ENCODE data around the gene NRXN2.
"Not testable (repeated sequence)": the region's sequence is repeated elsewhere in the genome, so short reads cannot be mapped to it uniquely, and the experiment has no call there.

Gene NRXN2

DNA sequence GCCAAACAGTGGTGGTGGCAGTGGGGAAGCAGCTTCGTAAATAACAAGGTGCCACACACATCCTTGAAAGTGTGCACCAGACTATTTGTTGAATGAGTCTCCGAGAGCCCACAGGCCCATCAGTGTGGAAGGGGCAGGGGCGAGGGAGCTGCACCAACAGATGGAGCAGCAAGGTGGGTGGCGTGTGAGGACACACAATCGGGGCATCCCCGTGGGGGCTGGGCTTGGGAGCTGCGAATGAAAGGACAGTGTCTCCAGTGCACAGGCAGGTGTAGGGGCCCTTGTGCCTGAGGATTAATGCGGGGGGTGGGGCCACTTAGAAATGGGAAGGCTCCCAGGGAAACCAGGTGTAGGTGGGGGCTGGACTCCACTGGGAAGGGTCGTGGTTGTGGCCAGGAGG is 2.8 kb downstream of the NRXN2 start:
- DNase-seq: no peak

DNA sequence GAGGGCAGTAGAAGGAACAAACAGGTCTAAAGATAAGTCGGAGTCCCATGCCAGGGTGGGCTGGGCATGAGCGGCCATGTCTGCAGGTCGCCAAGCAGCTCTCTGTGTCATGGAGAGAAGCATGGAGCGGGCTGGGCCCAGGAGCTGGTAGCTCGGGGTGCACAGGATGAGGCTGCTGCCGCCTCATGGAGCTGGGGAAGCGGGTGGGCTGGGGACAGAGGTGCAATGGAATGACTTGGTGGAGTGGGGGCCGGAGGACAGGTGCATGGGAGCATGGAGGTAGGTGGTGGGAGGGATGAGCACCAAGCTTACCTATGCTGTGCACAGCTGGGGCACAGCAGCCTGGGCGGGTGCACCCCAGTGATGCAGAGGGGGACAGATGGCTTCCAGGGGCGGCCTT is 3.6 kb downstream of the NRXN2 start:
- DNase-seq: no peak

DNA sequence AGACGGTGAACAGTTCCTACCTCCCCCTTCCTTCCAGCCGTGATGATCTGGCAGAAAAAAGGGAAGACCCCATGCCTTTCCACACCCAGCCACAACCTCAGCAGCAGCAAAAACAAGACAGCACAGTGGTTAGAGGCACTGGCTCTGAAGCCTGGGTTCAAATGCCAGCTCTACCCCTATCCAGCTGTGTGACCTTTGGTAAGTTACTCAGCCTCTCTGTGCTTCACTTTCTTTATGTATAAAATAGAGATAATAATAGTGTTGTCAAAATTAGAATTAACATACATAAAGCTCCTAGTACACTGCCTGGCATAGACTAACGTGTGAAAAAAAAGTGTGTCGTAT is 4.2 kb downstream of the NRXN2 start:
- DNase-seq: no peak

DNA sequence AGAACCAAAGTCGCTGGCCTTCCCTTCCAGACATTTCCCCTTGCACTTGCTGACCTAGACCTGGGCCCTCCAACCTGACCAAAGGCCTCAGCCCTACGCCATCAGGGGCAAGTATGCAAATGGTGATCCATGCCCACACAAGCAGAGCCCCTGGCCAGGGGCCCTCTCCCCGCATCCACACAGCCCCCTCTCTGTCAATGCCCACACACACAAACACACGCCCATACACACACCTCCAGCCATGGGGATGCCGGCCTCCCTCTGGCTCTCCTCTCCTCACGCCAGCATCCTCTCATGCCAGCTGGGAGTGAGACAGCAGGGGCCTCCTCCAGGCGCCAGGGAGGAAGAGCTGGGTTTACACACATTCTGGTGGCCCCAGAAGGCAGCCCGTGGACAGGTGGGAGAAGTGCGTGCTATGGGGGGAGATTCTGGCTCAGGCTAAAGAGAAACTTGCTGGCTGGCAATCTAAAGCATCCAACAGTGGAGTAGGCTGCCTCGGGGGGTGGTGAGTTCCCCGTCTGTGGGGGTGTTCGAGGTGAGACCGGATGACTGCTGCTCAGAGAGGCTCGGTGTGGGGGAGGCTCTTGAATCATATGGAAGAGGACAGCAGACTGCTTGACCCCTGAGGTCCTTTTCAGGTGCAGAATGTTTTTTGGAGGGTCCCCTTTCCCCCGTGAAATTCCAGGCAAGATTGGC is 4.8 kb downstream of the NRXN2 start:
- DNase-seq: no peak

DNA sequence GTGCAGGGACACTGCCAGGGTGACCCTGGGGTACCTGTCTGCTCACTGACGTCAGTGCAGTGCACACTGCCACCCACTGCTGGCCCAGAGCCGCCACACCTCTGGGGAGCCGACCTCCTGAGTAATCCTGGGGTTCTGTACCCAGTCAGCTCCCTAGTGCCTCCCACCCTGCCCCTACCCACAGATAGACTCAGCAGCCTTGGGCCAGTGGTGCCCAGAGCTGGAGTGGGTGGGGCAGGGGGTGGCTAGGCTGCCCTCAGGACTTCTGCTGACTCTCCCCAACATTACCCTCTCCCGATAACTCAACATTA is 5.8 kb downstream of the NRXN2 start:
- DNase-seq: no peak

DNA sequence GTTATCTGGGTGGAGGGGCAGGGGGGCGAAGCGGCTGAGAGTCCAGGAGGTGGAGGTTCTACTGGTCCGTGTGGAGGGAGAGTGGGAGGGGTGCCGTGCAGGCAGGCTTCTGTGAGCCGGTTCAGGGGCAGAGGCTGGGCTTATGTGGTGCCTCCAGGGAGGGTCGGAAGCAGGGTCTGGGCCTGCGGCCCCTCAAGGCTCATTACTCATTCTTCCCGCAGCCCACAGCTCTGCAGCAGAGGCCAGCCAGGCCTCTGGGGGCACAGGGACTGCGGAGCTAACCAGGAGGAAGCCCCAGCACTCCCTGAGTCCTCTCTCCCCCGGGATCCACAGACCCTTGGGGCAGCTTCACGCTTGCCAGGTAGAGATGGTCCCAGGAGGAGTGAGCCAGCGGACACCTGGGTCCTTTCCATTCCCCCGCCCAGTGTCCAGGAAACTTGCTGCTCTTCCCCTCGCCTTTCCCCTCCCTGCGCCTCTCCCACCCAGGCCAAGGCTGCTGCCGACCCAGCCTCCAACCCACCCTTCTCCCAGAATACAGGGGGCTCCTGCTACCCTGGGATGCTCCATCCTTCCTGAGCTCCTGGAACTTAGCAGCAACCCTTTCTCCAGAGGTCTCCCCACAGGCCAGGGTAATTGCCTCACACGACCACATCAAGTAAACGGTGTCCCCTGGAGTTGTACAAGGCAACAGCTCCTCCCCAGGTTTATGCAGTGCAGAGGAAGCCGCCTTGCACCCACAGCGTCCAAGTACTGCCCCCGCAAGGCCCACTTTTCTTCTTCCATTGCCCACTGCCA is 6.3 kb downstream of the NRXN2 start:
- no peak for DNase-seq

DNA sequence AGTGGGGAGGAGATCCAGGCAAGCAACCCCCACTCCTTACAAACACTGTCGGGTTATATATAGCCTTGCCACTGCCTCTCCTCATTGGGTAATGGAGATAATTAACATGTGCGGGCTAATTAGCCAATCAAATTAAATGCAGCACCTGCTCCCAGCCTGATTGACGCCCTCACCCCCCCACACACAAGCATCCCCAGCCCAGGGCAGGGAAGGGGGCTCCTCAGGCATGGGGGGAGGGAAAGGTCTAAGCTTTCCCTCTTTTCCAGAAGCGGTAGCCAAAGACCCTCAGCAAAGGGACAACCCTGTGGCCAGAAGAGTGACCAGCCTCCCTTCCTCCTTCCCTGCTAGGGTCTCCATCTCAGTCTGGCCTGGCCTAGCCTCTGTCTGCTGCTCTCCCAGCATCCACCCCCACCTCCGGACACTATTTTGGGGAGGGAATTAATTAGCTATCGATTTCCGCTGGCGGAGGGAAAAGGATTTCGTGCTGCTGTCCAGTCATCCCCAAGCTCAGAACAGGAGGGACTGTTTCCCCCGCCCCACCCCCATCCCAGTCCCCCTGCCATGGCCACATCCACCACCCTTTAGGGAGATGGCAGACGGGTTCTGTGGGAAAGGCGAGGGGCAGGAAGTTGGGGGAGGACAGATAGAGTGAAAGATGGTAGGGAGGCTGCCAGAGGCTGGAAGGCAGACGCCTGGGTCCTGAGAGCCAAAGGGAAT is 7.1 kb downstream of the NRXN2 start:
- no peak for DNase-seq

DNA sequence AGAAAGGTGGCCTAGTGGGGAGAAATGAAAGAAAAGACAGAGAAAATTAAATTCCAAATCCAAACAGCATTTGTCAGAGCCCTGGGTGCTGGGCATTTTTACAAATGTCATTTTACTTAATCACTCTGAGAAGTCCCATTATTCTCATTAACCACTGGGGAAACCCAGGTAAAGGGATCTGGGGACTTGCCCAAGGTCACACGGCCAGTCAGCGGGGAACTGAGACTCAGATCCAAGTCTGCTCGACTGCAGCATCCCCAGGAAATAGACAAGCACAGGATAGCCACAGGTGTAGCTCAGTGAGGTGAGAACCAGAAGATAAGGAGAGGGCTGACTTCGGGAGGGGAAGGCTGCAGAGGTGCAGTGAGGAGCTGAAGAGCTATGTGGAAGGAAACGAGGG is 7.9 kb downstream of the NRXN2 start:
- no peak for DNase-seq

DNA sequence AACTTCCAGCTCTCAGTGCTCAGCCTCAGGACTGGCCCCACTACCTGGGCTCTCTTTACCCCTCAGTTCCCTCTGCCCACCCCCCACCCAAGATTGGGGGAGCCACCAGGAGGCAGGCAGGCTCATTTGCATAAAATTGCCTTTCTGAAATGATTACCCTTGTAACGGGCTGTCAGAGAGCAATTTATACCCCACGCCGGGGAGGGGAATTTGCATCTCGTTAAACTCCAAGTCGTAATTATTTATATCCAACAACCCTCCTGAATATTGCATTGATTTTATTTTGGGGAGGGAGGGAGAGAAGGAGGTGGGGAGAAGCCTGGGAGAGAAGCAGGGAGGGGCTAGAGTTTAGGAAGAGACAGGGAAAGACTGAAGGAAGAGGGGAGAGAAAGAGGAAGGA is 8.3 kb downstream of the NRXN2 start:
- no peak for DNase-seq

DNA sequence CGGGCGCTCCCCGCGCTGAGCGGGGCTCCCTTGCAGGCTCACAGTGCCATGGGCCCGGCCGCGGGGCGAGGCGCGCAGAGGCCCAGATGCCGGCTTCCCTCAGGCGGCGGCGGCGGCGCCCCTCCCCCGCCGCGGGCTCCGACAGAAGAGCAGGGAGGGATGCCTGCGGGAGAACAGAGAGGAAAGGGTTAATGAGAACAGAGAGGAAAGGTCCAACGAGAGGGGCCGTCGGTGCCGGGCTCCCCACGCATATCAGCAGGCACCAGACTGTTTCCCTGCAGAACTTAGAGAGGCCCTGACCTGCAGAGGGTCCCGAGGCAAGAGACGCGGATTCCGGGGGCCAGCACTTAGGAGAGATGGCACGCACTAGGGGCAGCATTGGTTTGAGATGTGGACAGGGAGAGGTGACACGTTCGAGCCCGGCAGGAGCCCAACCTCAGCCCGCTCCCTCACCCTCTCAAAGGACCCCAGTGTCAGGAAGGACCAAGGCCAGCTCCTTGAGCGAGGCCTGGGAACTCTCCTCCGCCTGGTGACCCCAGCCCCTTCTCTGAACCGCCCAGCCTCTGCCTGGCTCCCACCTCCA is 9.1 kb downstream of the NRXN2 start:
- DNase-seq: no peak

DNA sequence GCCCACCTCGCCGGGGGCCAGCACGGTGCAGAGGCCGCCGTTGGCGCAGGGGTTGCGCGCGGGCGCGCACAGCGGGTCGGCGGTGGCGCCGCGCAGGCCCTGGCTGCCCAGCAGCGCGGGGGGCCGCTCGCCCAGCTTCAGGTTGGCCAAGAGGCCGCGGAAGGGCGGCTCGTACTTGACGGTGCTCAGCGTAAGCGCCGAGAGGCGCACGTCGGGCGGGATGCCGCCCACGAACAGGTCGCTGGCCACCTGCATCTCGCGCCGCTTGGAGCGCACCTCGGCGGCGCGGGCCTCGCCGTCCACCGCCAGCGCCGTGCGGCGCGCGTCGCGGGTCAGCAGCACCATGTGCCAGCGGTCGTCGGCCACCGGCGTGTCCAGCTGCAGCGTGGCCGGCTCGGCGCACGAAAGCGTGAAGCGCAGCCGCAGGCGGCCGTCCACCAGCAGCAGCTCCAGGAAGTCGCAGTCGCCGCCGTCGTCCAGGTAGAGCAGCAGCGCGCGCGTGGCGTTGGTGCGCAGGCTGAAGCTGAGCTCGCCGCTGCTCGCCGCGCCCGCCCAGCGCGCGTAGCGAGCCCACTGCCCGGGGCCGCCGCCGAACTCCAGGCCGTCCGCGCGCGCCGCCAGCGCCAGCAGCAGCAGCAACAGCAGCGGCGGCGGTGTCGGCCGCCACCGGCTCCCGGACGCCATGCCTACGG is 9.8 kb downstream of the NRXN2 start:
- DNase-seq: no peak

DNA sequence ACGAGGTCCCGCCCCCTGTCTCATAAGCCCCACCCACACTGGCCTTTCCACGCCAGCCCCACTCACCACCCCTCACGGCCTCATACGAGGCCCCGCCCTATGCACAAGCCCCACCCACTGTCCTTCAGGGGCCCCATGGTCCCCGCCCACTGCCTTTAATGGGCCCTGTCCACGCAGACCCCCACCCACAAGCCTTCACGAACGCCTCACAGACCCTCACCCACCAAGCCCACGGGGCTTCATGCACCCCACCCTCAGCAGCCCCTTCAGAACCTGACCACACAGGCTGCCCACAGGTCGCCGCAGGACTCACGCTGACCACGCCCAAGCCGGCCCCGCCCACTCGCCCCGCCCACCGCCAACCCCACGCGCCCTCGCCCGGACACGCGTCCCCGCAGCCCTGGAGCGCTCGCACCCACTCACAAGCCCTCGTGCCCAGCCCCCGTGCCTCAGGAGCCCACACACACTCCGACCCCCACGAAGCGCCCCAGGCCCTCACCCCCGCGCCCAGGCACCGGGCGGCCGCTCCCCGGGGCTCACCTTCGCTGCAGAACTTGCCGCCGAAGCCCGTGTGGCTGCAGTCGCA is 10.5 kb downstream of the NRXN2 start:
- DNase-seq: no peak

DNA sequence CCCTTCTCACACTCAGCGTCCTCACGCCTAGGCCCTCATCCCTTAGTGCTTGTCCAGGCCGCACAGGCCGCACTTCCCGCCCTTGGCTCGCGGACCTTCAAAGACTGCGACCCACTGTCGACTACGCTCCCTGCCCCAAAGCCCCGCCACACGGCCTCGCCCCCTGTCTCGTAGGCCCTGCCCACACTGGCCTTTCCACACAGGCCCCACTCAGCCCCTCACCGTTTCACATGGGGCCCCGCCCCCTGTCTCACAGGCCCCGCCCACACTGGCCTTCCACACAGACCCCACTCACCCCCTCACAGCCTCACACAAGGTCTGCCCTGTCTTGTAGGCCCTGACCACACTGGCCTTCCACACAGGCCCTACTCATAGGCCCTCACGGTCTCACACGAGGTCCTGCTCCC is 11.0 kb downstream of the NRXN2 start:
- DNase-seq: no peak

DNA sequence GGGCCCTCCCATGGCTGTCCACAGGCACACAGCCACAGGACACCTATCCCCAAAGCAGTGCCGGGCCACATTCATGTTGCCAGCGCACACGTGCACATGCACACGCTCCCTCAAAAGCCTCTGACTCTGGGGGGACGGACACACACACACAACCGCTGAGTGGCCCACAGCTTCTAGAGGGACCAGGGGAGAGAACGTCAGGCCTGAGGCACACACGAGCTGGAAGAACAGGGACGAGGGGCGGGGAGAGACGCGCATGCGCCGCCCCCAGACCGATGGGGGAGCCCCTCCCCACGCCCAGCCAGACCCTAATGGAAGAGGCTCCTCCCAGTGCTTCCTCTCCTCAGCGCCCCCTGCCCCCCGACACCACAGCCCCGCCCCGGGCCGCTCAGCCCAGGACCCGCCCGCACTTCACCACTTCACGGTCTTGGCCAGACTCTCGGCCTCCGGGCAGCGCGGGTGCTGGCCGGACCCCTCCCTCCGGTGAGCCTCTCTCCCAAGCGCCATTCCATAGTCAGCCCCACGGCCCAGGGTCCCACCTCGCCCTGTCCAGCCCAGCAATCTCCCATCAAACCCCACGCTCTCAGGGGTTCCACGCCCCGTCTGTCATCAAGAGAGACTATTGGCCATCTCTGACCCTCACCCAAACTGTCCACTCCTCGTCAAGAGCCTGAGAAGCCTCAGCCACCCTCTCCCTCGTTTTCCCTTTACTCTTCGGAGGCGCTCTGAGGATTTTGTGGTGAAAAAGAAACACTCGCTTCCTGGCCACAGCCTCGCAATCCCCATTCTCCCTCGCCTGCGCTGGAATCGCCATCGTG is 11.7 kb downstream of the NRXN2 start:
- no peak for DNase-seq

DNA sequence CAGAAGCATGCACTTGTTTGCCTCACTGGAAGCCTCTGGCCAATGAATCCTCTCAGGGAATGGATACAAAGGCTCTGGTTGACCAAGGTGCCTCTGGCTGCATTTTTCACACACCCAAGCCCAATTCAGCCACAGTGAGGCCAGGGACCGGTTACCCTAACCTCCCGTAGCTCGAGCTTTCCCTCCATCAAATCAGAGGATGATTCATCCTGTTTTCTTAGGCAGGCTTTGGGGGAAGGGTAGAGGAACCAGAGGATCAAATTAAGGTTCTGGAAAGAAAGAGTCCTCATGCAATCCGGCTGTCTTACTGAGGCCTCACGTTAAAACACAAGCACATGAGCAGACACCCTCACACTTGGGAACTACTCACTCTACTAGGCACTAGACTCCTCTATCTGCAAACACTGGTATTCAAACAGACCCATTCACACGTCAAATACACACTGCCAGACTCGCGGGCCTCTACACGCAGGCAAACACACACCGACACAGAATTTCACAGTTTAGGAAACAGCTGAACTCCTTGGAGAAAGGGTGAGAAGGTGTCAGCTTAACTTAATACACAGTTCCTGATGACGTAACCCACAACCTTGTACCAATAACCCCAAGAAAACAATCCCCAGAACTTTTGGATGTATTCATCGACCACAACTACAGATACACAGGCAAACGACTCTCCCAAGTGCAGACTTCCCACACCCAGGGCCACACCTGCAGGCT is 12.4 kb downstream of the NRXN2 start:
- DNase-seq: no peak

DNA sequence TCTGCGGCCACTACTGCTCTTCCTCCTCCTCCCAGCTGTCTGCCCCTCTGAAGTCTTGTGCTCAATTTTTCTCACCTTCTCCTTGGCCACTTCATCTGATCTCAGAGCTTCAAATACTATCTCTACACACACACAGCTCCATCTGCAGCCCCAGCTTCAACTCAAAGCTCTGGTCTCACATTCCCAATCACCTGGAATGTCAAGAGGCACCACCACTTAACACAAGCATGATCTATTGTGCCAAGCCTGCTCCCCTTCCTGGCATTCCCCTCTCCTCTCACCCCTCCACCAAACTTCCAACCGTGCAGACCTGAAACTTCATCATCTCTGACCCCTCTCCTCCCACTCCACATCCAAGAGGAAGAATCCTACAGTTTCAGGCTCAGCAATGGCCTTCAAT is 17.5 kb downstream of the NRXN2 start:
- DNase-seq: no peak

DNA sequence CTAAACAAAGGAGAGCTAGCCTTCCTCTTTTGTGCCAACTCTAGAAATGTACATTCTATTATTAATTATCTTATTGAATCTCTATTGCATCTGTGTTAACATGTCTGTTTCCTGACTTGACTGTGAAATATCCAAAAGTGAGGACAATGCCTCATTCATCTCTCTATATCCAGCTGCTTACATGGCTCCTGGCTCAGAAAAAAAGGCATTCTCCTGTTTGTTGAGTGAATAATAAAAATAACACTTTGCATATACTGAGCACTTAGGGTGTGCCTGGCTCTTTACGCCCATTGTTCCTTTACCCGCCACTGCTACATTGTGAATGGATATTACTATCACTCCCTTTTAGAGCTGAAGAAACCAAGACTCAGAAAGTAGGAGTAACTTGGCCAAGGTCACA is 19.9 kb downstream of the NRXN2 start:
- DNase-seq: no peak

DNA sequence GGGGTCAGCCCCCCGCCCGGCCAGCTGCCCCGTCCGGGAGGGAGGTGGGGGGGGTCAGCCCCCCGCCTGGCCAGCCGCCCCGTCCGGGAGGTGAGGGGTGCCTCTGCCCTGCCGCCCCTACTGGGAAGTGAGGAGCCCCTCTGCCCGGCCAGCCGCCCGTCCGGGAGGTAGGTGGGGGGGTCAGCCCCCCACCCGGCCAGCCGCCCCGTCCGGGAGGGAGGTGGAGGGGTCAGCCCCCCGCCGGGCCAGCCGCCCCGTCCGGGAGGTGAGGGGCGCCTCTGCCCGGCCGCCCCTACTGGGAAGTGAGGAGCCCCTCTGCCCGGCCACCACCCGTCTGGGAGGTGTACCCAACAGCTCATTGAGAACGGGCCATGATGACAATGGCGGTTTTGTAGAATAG is 21.0 kb downstream of the NRXN2 start:
- not testable (repeated sequence) for DNase-seq

DNA sequence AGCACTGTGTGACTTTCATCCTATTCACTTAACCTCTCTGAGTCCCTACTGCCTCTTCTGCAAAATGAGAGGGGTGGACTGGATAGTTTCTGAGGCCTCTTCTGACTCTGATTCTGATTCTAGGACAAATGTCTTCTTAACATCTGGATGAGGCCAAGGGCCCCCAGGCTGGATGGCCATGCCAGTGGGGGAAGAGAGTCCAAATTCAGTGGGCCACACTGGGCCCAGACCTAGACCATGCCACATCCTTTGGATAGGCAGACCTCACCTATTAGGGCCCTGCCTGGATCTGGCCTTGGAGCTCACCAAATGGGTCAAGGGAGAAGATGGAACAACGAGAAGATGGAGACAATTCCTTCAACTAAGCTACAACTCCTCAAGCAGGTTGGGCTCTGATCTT is 24.6 kb downstream of the NRXN2 start:
- DNase-seq: no peak

DNA sequence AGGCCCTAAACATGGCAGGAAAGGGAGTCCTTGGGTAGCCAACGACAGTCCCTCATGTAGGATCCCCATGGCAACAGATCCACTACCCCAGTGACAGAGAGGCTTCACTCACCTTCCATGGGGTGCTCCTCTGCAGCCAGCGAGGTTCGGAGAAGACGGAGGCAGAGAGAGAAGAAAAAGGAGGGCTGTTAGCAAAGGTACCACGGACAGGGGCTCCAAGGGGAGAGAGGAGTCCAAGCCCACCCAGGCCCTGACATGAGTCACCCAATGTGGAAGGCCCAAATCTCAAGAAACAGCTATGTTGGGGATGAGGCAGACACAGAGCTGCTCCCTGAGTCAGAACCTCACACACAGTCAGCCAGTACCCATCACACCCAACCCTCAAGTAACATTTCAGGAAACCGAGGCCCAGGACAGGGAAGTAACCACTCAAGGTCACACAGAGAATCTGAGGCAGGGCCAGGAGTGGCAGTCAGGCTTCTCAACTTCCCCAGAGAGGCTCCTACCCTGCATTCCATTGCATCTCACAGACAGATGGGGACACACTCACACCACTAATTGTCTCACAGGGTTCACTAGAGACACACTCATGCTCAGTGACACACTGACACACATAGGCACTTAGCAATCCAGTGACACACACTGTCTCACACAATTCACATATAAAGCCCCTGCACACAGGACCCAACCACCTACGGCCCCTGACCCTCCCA is 25.2 kb downstream of the NRXN2 start:
- DNase-seq: no peak

DNA sequence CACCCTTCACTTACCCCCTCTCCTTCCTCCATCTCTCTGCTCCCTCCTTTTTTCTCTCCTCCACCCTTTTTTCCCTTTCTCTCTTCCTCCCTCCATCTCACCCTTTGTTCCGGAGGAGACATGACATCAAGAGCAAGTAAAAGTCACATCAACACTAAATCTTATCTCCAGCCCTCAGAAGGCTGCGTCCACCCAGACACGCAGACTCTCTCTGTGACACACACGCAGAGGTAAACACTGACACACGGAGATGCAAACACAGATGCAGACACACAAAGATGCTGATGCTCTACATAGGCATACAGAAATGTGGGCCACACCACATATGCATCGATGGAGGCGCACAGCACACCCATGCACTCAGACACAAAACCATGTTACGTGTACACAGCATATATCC is 27.0 kb downstream of the NRXN2 start:
- DNase-seq: no peak

Measured in NCI-H1436 treated with DMSO at 0.1 percent for 48 hours (cell line).